ENCODE data around the gene CACNA1G.

The CACNA1G gene

GRCh38 chr17:50635982-50636803 is 75.7 kb downstream of the CACNA1G start:
- DNase-seq = no peak

- no peak for DNase-seq
Observed at GRCh38 chr17:50636804-50637195, 76.3 kb downstream of the CACNA1G start.

- DNase-seq = no peak
Observed at GRCh38 chr17:50637829-50638605, 77.5 kb downstream of the CACNA1G start.

GRCh38 chr17:50638606-50638965 is 78.1 kb downstream of the CACNA1G start:
- DNase-seq = no peak

- DNase-seq = peak in 1 of 2 donors; percentile 9
Observed at GRCh38 chr17:50638966-50639713, 78.6 kb downstream of the CACNA1G start.

GRCh38 chr17:50640686-50641351 is 80.3 kb downstream of the CACNA1G start:
- peak in 1 of 2 donors; percentile 20 for DNase-seq

GRCh38 chr17:50641357-50641756 is 80.8 kb downstream of the CACNA1G start:
- DNase-seq = no peak

GRCh38 chr17:50642071-50642721 is 81.7 kb downstream of the CACNA1G start:
- no peak for DNase-seq

- DNase-seq = no peak
Observed at GRCh38 chr17:50642722-50643656, 82.5 kb downstream of the CACNA1G start.

- DNase-seq = no peak
Observed at GRCh38 chr17:50645748-50646682, 85.5 kb downstream of the CACNA1G start.

GRCh38 chr17:50647187-50647586 is 86.7 kb downstream of the CACNA1G start:
- no peak for DNase-seq

GRCh38 chr17:50649042-50649908 is 88.8 kb downstream of the CACNA1G start:
- no peak for DNase-seq

GRCh38 chr17:50651661-50652060 is 91.1 kb downstream of the CACNA1G start:
- DNase-seq = no peak

- DNase-seq = no peak
Observed at GRCh38 chr17:50653738-50654137, 93.2 kb downstream of the CACNA1G start.

- no peak for DNase-seq
Observed at GRCh38 chr17:50656509-50656908, 96.0 kb downstream of the CACNA1G start.

- no peak for DNase-seq
Observed at GRCh38 chr17:50657054-50657453, 96.5 kb downstream of the CACNA1G start.

- DNase-seq = no peak
Observed at GRCh38 chr17:50657627-50658026, 97.1 kb downstream of the CACNA1G start.

- no peak for DNase-seq
Observed at GRCh38 chr17:50658616-50659015, 98.1 kb downstream of the CACNA1G start.

GRCh38 chr17:50659179-50659578 is 98.7 kb downstream of the CACNA1G start:
- no peak for DNase-seq

All from bone marrow (tissue), 2 donors.